Thyroid gland (tissue), 4 donors: Measurements from ENCODE around the gene TBC1D1.

Experiments
- POLR2A ChIP-seq, 2 donors: fragments of 450-650 bp; IDR thresholded peaks; one replicate each; pipeline ENCODE4 v1.6.1; 2017; ENCODE audit warnings: antibody characterized with exemption in 2 of 2, mild to moderate bottlenecking in 2 of 2, moderate library complexity in 1 of 2
- TF ChIP-seq, protein P1 (sequence below), 6 experiments: fragments of 200-600 bp in 3 of 6; fragments of 450-650 bp in 3 of 6; sonication (generic) in 3 of 6; IDR thresholded peaks; one replicate each; pipeline ENCODE4 v1.5.1; 2016 to 2019; ENCODE audit warnings: antibody characterized with exemption in 6 of 6, mild to moderate bottlenecking in 2 of 6, inconsistent platforms in 1 of 6, moderate library complexity in 1 of 6

DNA sequence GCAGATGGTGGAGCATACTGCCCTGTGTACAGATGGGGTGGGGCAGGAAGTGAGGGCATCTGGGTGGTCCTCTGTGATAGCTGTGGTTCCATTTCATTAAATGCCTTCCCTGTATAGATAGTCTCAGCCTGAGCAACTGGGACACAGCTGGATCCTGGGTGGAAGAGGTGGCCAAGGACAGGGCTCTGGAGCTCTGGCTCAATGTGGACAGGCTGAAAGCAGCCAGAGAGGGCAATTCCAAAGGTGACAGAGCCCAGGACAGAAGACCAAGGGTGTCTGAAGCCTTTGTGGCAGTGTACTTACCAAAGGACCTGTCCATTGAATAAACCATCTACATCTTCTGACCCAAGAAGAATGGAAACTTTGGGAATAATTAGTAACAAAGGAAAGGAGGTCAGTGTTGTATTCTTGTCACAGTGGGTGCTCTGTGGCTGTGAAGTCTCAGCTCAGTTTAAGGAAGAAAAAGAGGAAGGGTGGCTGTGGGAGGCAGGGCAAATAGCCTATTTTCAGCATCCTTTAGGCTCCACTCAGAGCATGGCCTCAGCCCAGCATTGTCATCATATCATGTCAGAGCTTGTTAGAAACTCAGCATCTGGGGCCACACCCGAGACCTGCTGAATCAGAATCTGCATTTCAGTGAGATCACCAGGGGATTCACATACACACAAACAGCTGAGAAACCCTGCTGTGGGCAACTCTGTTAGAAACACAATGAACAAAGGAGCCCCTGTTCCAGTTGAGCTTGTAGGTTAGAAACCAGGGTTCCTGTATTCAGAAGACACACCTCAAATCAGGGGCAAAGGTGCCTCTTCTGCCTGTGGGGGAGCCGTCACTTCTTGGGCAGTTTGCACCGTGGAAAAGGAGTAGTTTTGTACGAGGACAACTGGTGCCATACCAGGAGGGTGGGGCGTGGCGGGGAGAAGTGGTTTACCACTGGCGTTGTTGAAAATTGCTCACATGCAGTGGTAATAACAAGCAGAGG, 237.9 kb downstream of the TBC1D1 start:
- TF ChIP-seq, protein P1, sequence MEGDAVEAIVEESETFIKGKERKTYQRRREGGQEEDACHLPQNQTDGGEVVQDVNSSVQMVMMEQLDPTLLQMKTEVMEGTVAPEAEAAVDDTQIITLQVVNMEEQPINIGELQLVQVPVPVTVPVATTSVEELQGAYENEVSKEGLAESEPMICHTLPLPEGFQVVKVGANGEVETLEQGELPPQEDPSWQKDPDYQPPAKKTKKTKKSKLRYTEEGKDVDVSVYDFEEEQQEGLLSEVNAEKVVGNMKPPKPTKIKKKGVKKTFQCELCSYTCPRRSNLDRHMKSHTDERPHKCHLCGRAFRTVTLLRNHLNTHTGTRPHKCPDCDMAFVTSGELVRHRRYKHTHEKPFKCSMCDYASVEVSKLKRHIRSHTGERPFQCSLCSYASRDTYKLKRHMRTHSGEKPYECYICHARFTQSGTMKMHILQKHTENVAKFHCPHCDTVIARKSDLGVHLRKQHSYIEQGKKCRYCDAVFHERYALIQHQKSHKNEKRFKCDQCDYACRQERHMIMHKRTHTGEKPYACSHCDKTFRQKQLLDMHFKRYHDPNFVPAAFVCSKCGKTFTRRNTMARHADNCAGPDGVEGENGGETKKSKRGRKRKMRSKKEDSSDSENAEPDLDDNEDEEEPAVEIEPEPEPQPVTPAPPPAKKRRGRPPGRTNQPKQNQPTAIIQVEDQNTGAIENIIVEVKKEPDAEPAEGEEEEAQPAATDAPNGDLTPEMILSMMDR (IDR thresholded peaks at IDR 0.05): no peak
- no peak for TF ChIP-seq POLR2A (IDR thresholded peaks at IDR 0.05)
